HG02870 (cell line): ENCODE results near the gene IL16.
"Not testable (repeated sequence)": the region's sequence is repeated elsewhere in the genome, so short reads cannot be mapped to it uniquely, and the experiment has no call there.

Source experiments
- ATAC-seq: cut with Tn5 transposase; IDR thresholded peaks from one replicate; pipeline ENCODE4 v1.9.1; 2021; ENCODE audit warnings: mild to moderate bottlenecking, moderate library complexity; ENCODE audit not compliant: unreplicated experiment

Gene IL16

DNA sequence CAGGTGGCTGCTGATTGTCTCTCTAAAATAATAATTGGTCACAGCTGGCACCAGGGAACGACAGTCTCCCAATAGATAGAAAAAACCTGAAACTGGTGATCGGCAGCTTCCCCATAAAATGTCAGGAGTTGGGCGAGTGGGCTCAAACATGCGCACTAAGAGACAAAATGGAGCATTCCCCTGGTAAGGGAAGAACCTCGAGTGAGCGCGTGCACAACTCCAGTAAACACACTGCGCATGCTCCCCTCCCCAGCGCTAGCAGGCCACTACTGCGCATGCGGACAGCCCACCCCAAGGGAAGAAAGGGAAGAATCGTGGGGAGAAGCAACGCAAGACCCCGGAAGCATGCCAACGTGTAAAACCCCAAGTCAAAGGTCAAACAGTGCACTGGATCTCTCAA is 134.9 kb downstream of the IL16 start:
- no peak for ATAC-seq

- no peak for ATAC-seq
Measured at GRCh38 chr15:81332326-81332725, 135.6 kb downstream of the IL16 start.

GRCh38 chr15:81333363-81333762 is 136.7 kb downstream of the IL16 start:
- ATAC-seq = no peak

GRCh38 chr15:81334768-81335435 is 138.2 kb downstream of the IL16 start:
- no peak for ATAC-seq

GRCh38 chr15:81335631-81336030 is 139.0 kb downstream of the IL16 start:
- no peak for ATAC-seq

- no peak for ATAC-seq
Measured at GRCh38 chr15:81336568-81336967, 139.9 kb downstream of the IL16 start.

DNA sequence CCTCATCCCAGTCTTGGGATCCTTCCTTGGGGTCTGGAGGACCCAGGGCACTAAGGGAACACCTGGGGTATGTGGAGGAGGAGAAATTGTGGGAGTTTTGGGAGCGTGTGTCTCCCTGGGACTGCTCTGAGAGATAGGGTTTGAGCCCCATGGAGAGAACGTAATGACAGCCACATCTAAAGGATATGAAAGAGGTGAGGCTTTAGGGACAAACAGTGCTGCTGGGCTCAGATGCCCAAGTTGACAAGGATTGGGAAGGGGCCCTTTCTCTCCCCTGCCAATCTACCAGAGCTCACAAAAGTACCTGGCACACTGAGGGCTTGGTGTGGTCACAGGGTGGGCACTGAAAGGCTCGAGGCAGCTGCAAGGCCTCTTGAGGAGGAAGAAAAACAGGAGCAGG is 140.6 kb downstream of the IL16 start:
- ATAC-seq = no peak

DNA sequence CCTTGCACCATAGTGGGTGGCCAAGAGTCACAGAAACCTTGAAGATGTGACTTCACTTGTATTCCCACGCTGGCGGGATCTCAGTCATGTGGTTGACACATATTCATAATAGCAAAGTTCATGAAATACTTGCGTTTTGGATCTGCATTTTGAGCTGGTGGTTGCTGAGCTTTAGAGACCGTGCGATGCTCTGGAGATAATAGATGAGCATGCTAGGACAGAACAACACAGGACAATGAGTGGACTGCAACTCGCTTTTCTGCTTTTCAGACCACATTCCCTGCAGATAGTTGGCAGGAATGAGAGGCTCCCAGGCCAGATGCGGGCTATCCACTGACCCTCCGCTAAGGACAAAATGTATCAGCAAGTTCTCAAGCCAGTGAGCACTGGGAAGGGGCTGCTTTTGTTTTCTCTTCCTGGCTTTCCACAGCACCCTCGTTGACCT is 141.1 kb downstream of the IL16 start:
- ATAC-seq = no peak

GRCh38 chr15:81338170-81339007 is 141.7 kb downstream of the IL16 start:
- ATAC-seq = no peak

DNA sequence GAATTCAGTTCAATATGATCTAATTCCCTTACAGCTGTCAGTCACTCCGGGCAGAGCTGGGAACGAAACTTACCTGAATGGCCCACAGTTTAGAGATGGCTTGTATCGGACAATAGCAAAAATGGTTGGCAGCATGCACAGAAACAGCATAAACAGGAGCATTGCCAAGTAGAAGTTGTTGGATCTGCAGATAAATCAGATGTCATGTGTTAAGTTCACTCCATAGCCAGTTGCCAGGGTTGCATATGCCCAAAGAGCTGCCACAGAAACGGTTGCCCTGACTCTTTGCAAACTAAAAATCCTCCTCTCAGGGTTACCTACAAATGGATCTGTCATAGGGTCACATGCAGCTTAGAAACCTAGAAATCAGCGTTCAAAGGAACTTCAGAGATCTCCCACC is 142.6 kb downstream of the IL16 start:
- no peak for ATAC-seq

GRCh38 chr15:81339851-81340250 is 143.2 kb downstream of the IL16 start:
- no peak for ATAC-seq

- no peak for ATAC-seq
Measured at GRCh38 chr15:81341351-81341750, 144.7 kb downstream of the IL16 start.

DNA sequence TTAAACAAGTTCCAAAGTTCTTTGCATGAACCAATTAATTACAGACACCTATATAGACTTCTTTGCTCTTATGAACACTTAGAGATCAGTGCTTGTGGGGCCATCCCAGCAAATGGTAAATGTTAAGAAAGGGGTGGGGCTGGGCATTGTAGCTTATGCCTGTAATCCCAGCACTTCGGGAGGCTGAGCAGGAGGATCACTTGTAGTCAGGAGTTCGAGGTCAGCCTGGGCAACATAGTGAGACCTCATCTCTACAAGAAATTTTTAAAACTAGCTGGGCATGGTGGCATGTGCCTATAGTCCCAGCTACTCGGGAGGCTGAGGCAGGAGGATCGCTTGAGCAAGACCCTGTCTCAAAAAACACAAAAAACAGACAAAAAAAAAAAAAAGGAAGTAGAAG is 146.7 kb downstream of the IL16 start:
- no peak for ATAC-seq

- ATAC-seq = no peak
Measured at GRCh38 chr15:81346611-81347010, 149.9 kb downstream of the IL16 start.

DNA sequence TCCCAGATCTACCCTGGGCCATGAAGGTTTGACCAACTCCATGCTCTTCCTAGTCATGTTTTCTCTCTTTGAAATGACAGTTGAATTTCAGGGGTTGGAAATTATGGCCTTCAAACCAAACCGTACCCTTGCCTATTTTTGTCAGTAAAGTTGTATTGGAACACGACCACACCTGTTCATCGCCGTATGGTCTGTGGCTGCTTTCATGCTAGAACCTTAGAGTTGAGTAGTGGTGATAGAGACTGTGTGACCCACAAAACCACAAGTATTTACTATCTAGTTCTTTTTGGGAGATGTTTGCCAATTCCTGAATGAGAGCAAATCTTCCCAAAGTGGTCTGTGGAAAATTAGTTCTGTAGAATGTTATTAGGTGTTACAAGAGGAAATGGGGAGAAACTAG is 151.2 kb downstream of the IL16 start:
- ATAC-seq = no peak

GRCh38 chr15:81348691-81349090 is 152.0 kb downstream of the IL16 start:
- ATAC-seq = not testable (repeated sequence)

- no peak for ATAC-seq
Measured at GRCh38 chr15:81349271-81349670, 152.6 kb downstream of the IL16 start.

DNA sequence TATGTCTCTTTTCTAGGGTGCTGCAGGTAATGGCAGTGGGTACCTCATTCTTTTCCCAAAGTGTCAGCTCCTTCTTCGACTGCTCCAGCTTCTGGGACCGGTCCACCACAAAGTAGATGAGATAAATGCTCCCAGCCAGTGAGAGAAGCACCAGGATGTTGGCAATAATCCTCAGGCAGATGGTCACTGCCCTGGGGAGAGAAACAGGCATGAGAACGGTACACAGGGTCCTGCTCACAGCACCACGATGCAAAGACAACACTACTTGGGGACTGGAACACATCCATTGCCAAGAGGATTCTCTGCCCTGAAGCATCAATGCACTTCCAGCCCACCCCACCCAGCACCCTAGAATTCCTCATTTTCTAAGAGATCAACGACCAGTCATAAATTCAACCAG is 155.0 kb downstream of the IL16 start:
- ATAC-seq = no peak

DNA sequence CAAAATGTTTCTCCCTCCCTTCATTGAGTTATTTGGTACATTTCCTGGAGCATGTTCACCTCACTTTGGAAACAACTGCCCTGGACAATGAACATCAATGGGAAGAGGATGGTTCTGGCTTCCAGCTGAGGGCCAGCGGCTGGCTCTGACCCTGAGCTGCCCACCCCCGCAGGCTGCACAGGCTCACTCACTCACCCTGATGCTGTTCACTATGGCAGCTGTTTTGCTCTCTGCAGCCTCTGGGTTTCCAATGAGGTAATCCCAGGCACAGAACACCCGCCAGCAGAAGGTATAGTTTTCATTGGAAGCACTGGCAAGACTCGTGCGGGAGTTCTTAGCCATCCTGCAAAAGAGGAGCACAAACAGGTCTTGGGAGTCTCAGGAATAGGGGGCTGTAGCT is 159.6 kb downstream of the IL16 start:
- ATAC-seq = no peak

- no peak for ATAC-seq
Measured at GRCh38 chr15:81357180-81357686, 160.6 kb downstream of the IL16 start.

GRCh38 chr15:81358248-81358647 is 161.6 kb downstream of the IL16 start:
- no peak for ATAC-seq

DNA sequence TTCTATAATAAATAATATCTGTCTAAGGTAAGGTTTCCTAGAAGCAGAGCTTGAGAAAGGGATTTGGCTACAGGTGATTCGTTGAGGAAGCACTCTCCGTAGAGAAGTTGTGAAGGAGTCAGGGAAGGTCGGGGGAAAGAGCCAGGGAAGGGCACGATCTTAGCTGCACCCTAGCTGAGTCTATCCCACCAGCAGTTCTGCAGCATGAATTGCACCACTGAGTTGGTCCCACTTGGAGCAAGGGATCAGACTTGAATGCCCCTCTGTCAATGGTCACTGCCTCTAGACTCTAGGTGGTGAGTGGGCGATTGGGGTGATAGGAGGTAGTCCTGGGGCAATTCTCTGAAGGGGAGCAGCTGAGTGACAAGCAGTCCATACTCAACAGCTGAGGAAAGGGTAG is 163.8 kb downstream of the IL16 start:
- ATAC-seq = no peak
